Transverse colon (tissue), 4 donors: ENCODE data around the gene SOX18. TPM values are rescaled to one million over a fixed set of nuclear protein-coding genes. Genes with fewer than 3 reads are reported as not detected.
A peak's percentile ranks its signal among the peaks of the same experiment; 100 is the strongest.

ENCODE experiments used
- DNase-seq: peaks from one replicate; pipeline ENCODE4 v3.0.0-alpha.2; 2019
- H3K27ac ChIP-seq, 4 donors: fragments of 200-600 bp; sonication (generic); 2 replicates each; pipeline ENCODE4 v1.5.1; 2016 to 2018; ENCODE audit warnings: inconsistent platforms in 4 of 4
- H3K27me3 ChIP-seq: fragments of 200-600 bp; sonication (generic); 2 replicates; pipeline ENCODE4 v1.5.1; 2017; ENCODE audit warnings: inconsistent platforms
- H3K36me3 ChIP-seq, 4 donors: fragments of 200-600 bp; sonication (generic); 2 replicates each; pipeline ENCODE4 v1.5.1; 2017 to 2019; ENCODE audit warnings: inconsistent platforms in 4 of 4
- H3K4me1 ChIP-seq, 4 donors: fragments of 200-600 bp; sonication (generic); 2 replicates each; pipeline ENCODE4 v1.5.1; 2017 to 2020; ENCODE audit warnings: inconsistent platforms in 4 of 4
- H3K4me3 ChIP-seq, 4 donors: fragments of 200-600 bp; sonication (generic); 1 replicate in 1 of 4; 2 replicates in 3 of 4; pipeline versions ENCODE4 v1.5.1 to v1.6.1; 2017 to 2019; ENCODE audit warnings: inconsistent platforms in 4 of 4
- H3K9me3 ChIP-seq, 2 donors: fragments of 200-600 bp; sonication (generic); 2 replicates each; pipeline ENCODE4 v1.5.1; 2017 to 2019; ENCODE audit warnings: inconsistent platforms in 2 of 2
- CTCF ChIP-seq, 5 experiments: fragments of 200-600 bp in 3 of 5; fragments of 450-650 bp in 2 of 5; sonication (generic) in 3 of 5; IDR thresholded peaks; 1 replicate in 2 of 5; 2 replicates in 3 of 5; pipeline ENCODE4 v1.5.1; 2016 to 2017; ENCODE audit warnings: antibody characterized with exemption in 5 of 5, inconsistent platforms in 3 of 5, mild to moderate bottlenecking in 2 of 5, moderate library complexity in 1 of 5
- EP300 ChIP-seq: sonication (generic); formaldehyde crosslinking; IDR thresholded peaks from one replicate; pipeline ENCODE4 v1.6.1; 2017; ENCODE audit warnings: antibody characterized with exemption, low read depth
- POLR2A ChIP-seq: fragments of 450-650 bp; IDR thresholded peaks from one replicate; pipeline ENCODE4 v1.6.1; 2016; ENCODE audit warnings: antibody characterized with exemption, mild to moderate bottlenecking, moderate library complexity
- POLR2AphosphoS5 ChIP-seq, 3 donors: sonication (generic); formaldehyde crosslinking; IDR thresholded peaks; one replicate each; pipeline ENCODE4 v1.6.1; 2016; ENCODE audit warnings: antibody characterized with exemption in 3 of 3
- WGBS, 2 donors: methylation state at CpG; one replicate each; pipeline ENCODE4 v1.1.5; 2018; ENCODE audit warnings: low coverage in 1 of 2; 5-methylcytosine and 5-hydroxymethylcytosine counted together
- in situ Hi-C, 4 donors: fragments of 200-750 bp; cut with MboI; loops; one replicate each; pipeline versions ENCODE4 v1.15.0 to v1.15.1; 2017; ENCODE audit warnings: low sequenced_read_pairs in 3 of 4, low pct_ligation_motif_present in 1 of 4, low pct_unique_long_range_greater_than_20kb in 1 of 4
- intact Hi-C: fragments of 100-400 bp; cut with DNase I; formaldehyde crosslinking; loops from one replicate; pipeline ENCODE4 v1.15.1; 2023; ENCODE audit warnings: low total_unique reads
- total RNA-seq, 4 donors: library from RNA; depleted of rRNA; stranded (reverse); fragments of >200 nt; gene quantifications; one replicate each; pipeline ENCODE4 v1.1.0, GENCODE V29; 2016

The SOX18 gene
- total RNA-seq, 4 donors from 2014 or later = 1.8 to 14.2 (median 6.5) TPM

GRCh38 chr20:64083804-64084684, 34.6 kb upstream of the SOX18 start, which contains the start of gene LKAAEAR1:
Gene LKAAEAR1 (minus strand): TSS chr20:64084398. CDS start chr20:64084219, 179 bp downstream.
- DNase-seq = no peak
- no peaks in the 10 kb centered on the region for H3K9me3 ChIP-seq
- peaks cover 65% of the 10 kb centered on the region for H3K27me3 ChIP-seq
- no peaks in the 10 kb centered on the region for H3K36me3 ChIP-seq
- peak within 1 kb of the TSS; percentile 16 to 59 (median 40) for H3K4me3 ChIP-seq
- TF ChIP-seq EP300 (no peak), CTCF (IDR thresholded peaks at IDR 0.05) (no peak), POLR2A (no peak), POLR2AphosphoS5 (IDR thresholded peaks at IDR 0.05) (no peak)
- WGBS, 2 donors = 16% methylated on average over 15 of the region's 86 CpGs; no CpG with 5 or more reads in 1 of the 2 donors
- in situ Hi-C loops = no loop called here
- intact Hi-C loops = no loop called here
- H3K27ac ChIP-seq = no peak within 1 kb of the TSS
- H3K4me1 ChIP-seq = peaks cover 6 to 34% (median 18%) of the 10 kb centered on the region in 4 donors

GRCh38 chr20:64083378-64083803, 34.0 kb upstream of the SOX18 start:
- in situ Hi-C loops = no loop called here
- peak; percentile 71 for DNase-seq
- no peak overlapping the region for H3K27ac ChIP-seq
- intact Hi-C loops = no loop called here
- 3% methylated on average over 15 of the region's 52 CpGs; no CpG with 5 or more reads in 1 of the 2 donors for WGBS, 2 donors
- peak overlapping the region; percentile 16 to 59 (median 40) for H3K4me3 ChIP-seq
- TF ChIP-seq EP300 = no peak
- TF ChIP-seq POLR2AphosphoS5 (IDR thresholded peaks at IDR 0.05) = no peak
- TF ChIP-seq CTCF (IDR thresholded peaks at IDR 0.05) = peak; percentile 31 to 53 (median 46)
- no peak for TF ChIP-seq POLR2A
- H3K4me1 ChIP-seq = peaks cover 12 to 41% (median 24%) of the 10 kb centered on the region in 4 donors
- H3K9me3 ChIP-seq = no peaks in the 10 kb centered on the region
- H3K36me3 ChIP-seq = no peaks in the 10 kb centered on the region
- H3K27me3 ChIP-seq = peaks cover 70% of the 10 kb centered on the region

- H3K27ac ChIP-seq = no peak overlapping the region
- in situ Hi-C loops (no loop called here), intact Hi-C loops (no loop called here)
- peaks cover 71% of the 10 kb centered on the region for H3K27me3 ChIP-seq
- TF ChIP-seq CTCF (IDR thresholded peaks at IDR 0.05) (no peak), POLR2AphosphoS5 (IDR thresholded peaks at IDR 0.05) (no peak), EP300 (no peak), POLR2A (no peak)
- no peaks in the 10 kb centered on the region for H3K36me3 ChIP-seq
- no peaks in the 10 kb centered on the region for H3K9me3 ChIP-seq
- WGBS, 2 donors = 13 to 63% methylated on average over 1 to 13 of the region's 13 CpGs
- no peak for DNase-seq
- H3K4me3 ChIP-seq = peak overlapping the region in 2 of 4 donors; percentile 49 to 59
- peaks cover 13 to 46% (median 27%) of the 10 kb centered on the region in 4 donors for H3K4me1 ChIP-seq
Observed at GRCh38 chr20:64082820-64083377, 33.5 kb upstream of the SOX18 start.

GRCh38 chr20:64082126-64082731, 32.8 kb upstream of the SOX18 start:
- in situ Hi-C loops = no loop called here
- no peak for TF ChIP-seq EP300
- no peak for TF ChIP-seq CTCF (IDR thresholded peaks at IDR 0.05)
- no peak for TF ChIP-seq POLR2A
- no peak for TF ChIP-seq POLR2AphosphoS5 (IDR thresholded peaks at IDR 0.05)
- DNase-seq = no peak
- H3K4me3 ChIP-seq = no peak overlapping the region
- no peak overlapping the region for H3K27ac ChIP-seq
- peaks cover 69% of the 10 kb centered on the region for H3K27me3 ChIP-seq
- intact Hi-C loops = no loop called here
- WGBS, 2 donors = 27% methylated on average over 13 of the region's 13 CpGs; no CpG with 5 or more reads in 1 of the 2 donors
- no peaks in the 10 kb centered on the region for H3K36me3 ChIP-seq
- peaks cover 13 to 48% (median 27%) of the 10 kb centered on the region in 4 donors for H3K4me1 ChIP-seq
- no peaks in the 10 kb centered on the region for H3K9me3 ChIP-seq
